ENCODE measurements around the gene PTPRQ.
"Not testable (repeated sequence)": the region's sequence is repeated elsewhere in the genome, so short reads cannot be mapped to it uniquely, and the experiment has no call there.

PTPRQ gene

DNA sequence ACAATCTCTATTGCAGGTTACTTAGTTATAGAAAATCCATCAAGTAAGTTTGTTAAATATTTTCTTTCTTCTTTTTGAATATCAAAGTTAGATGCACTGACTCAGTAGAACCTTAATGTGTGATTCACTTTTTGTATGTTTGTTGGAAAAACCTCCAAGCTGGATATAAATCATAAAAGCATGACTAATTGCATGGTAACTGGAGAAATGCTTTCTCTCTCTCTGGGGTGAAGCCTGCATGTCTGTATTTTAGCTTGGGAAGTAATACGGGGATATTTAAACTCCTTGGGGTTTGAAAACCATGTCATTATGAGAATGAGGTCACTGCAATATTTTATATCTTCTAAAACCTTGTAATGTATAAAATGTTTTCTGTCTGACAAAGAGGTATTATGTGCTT lies 204.8 kb downstream of the PTPRQ start:
- no peak for DNase-seq

DNA sequence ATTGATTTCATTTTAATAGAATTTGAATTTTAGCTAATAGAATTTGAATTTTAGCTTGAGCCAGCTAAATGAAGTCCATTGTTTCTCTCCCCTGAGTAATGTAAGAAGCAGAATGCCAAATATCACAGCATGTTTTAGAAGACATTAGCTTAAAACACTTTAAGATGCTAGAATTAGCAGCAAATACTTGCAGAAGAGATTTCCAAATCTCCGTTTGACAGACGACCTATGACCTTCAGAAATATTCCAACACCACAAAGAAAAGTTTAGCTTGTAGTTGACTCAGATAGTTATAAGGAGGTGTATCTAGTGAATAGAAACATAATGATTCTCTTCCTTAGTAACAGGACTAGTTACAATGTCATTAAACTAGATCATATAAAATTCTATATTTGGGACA lies 211.7 kb downstream of the PTPRQ start:
- DNase-seq, result no peak

DNA sequence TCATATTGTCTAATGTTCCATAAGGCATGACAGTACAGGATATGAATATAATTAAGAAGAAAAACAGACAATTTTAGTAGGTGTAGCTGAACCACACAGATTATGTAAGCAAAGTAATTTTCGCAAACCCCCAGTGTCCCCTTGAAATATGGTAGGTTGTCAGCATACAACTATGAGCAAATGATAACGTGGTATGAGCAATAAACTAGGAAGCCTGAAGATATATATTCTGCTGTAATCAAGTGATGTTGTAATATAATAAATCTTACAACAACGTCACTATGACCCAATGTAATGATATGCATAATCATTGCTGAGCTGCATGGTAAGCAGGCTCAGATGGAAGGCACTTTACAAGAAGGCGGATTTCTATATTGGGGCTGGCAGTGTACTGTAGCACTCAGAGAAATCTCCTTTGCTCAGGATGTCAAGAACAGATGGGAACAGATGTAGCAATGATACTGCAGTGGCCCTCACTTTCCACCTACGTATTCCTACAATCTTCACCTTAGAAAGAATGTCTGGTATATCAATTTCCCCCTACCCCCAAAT lies 215.6 kb downstream of the PTPRQ start:
- DNase-seq, result no peak

DNA sequence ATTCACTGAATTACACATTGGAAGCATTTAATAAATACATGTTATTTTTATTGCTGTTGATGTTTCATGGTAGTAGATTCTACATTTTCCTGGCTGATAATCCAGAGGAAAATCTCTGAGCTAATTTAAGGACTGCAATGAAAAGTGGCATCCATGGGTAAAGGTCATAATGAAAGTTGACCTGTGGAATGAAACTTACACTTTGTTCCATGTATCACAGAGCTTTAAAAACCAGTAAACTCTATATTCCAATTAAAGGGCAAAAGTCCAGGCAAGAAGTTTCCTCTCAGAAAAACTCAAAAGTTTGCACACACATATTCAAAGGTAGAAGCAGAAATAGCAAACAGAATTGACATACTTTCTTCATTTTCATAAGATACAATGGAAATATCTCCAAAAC lies 218.6 kb downstream of the PTPRQ start:
- DNase-seq, result no peak

DNA sequence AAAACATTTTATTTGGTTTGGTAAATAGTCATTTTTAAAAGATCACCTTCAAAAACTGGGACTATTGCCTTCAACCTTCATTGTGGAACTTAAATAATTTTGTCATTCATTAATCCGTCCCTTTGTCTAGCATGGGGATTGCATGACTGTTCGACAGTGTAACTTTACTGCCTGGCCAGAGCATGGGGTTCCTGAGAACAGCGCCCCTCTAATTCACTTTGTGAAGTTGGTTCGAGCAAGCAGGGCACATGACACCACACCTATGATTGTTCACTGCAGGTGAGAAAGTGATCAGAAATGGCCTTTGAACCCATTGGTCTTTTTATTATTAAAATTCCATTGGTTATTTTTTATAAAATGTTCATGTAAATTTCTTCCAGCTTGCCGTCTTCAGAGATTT lies 226.2 kb downstream of the PTPRQ start:
- DNase-seq, result no peak

DNA sequence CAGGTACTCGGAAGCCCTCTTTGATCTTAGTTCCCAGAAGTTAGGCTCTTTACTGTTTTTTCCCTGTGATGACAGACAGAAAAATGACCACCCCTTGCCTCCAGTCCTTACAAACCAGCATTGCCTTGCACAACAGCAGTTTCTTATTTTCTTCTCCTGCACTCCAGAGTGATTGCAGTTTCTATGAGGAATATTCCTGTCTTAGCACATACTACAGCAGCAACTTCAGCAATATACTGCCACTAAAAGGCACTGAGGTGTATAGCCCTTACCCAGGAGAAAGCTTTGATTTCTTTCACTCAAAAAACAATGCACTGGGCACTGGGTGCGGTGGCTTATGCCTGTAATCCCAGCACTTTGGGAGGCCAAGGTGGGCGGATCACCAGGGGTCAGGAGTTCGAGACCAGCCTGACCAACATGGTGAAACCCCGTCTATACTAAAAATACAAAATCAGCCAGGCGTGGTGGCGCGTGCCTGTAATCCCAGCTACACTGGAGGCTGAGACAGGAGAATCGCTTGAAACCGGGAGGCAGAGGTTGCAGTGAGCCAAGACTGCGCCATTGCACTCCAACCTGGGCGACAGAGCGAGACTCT lies 232.1 kb downstream of the PTPRQ start:
- DNase-seq, result not testable (repeated sequence)

DNA sequence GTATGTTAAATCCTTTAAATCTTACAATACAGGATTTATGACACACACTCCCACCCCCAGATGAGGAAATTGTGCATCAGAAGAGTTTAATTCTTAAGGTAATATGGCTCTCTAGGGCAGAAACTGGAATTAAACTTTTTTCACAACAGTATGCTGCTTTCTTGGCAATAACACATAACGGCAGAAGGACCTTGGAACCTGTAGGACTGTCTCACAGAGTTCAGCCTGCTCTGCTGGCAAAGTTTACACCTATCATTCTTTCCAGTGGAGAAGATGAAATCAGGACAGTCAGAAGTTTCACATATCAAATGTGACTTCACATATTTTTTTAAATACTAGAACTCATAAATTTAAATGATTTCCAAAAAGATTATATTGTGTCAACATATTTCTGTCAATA lies 232.8 kb downstream of the PTPRQ start:
- DNase-seq, result no peak

DNA sequence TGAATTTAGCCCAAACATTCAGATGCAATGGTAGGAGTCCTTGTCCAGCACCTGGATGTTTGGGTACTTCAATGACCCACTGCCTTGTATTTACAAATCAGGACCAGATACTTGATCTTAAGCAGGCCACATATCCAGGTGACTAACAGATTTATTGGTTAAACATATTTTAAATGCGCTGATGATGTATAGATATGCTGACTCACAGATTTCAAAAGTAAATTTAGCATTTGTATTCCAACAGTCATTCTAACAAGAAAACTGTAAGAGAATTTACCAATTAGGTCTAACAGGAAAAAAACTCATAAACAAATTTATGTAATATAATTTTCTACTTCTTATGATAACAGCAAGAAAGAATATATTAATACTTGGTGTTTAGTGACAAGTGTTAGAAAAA lies 234.0 kb downstream of the PTPRQ start:
- no peak for DNase-seq

DNA sequence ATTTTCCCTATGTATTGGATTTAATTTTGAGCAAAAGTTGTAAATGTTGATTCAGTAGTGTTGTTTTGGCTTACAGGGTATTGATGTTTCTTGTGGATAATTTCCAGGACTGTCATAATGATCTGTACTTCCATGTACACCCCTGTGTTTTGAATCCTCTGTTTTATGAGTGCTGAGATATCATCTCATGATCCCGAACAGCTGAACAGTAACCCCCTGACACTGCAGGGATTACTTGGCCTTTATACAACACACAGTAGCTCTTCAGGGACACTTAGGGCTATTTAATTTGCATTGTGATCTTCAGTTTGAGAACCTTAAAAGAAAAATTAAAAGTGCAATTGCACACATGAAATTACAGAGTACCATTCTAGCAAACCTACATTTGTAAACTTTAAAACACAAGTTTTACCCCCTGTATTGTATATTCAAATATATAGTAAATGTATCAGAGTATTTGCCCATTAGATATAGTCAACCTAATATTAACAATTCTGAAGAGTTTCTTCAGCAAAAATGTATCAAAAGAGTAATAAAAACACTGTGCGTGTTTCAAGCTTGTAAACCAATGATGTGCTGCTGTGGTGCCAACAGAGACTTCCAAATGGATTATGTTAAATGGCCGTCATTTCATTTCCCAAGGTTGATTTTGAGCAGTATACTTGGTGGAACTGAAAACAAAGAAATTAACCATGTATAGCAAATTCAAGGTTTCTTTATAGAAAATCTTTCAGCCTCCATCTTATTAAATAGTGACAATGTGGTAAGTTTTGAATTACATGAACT lies 235.5 kb downstream of the PTPRQ start:
- no peak for DNase-seq

DNA sequence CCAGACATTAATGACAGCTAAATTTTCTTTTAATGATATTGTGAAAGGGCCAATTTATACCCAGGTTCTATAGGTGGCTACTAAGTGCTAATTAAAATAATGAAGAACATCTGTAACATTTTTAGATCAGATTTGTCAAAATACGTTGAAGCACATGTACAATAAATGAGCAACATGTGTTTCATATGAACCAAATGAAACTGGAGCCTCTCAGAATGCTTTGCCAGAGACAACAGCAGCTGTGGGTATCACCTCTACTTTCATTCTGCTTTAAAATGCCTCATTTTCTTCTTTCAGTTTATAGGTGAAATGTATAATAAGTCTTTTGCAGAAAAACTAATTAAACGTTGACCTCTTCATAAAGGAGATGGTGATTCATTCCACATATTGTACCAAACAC lies 237.3 kb downstream of the PTPRQ start:
- no peak for DNase-seq

DNA sequence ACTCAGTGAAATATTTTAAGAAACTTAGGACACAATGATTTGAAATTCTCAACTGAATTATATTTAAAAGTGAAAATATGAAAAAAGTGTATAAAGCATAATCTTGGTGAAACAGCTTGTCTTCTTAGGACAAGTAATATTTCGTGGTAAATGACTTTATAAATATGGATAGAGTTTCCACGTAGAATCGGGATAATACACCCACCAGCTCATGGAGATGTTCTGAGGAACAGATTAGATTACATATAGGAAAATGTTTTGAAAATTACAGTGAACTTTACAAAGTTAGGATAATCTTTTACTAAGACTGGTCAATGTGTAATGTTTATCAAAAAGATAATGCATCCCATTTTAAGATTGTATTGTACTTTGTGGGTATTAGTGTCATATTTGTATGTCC lies 237.8 kb downstream of the PTPRQ start:
- no peak for DNase-seq

DNA sequence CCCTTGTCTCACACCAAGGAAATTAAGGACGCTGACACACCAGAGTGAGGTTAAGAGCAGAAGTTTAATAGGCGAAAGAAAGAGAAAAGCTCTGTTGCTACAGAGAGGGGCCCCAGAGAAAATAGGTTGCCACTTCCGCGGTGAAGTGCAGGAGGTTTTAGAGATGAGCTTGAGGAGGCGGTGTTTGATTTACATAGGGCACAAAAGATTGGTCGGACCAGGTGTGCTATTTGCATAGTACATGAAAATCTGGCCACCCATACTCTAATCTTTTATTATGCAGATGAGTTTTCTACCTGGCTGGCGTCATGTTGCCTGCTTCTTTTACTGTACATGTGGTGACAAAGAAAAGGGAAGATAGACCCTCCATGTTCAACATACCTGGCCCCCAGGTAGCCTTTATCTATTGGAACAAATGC lies 240.1 kb downstream of the PTPRQ start:
- DNase-seq, result no peak

DNA sequence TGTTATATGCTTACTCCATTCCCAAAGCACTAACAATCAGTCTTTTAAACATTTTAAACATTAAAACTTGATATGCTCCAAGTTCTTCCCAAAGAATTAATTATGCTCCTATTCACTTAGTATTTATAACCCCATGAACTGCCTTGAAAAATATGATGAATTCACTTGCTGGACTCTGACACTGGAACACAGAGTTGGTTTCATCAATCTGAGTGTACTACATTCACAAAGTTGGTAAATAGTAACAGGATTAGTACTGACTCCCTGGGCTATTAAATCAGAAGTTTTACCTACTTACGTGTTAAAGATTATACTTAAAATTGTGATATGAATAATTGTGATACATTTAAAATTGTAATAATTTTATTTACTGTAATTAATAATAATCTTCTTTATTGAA lies 246.1 kb downstream of the PTPRQ start:
- no peak for DNase-seq

DNA sequence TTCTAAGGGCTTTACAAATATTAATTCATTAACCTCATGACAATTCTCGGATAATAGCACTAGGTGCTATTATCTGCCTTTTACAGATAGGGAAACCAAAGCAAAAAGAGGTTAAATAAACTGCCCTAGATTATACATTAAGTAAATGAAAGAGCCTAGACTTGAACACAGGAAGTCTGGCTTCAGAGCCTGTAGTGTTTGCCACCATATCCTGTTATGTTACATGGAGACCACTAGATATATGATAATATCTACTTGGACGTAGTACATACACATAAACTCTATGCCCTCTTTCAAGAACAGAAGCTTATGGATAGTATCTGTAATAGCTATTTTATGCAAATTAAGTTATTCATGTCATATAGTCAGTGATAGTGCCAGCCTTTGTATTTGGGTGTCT lies 246.5 kb downstream of the PTPRQ start:
- no peak for DNase-seq

DNA sequence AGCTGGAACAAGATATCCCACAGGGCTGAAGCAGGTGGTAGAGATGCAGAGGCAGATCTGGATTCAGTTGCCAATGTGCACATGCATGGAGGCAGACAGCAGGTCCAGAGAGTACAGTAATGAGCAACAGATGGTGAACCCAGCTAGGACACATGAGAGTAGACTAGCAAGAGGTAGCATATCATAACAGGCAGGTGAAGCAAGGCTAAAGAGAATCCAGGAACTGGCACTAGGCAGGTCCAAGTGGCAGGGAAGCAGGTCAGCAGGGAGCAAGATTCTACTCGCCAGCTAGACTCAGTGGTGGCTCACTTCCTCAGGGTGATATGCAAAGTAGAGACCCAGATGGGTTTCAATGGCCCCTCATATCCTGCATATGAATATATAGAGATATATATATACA lies 248.1 kb downstream of the PTPRQ start:
- DNase-seq, result no peak

DNA sequence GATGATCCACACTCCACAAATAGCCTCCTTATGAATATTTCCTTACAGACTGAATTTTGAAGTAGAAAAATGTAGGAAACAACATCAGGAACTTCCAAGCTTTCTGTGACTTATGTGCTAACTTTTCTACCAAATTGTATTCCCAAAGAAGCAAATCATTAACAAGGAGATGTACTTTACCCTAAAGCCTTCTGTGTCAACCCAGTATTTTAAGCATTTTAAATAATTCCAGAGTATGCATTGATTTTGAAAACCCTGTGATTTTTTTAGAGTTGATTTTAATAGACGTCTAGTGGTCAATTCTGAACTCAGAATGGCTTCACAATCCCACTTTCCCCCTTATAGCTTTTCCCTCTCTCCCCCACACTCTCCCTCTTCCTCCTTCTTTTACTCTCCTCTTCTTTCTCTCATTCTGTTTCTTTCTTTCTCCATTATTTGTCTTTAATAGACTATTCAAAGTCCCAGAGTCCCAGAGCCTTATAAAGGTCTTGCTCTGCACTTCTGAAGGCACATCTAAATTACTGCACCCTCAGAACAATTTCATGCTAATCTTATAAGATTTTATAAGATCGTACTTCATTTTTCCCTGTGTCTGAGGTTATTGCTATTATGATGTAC lies 253.3 kb downstream of the PTPRQ start:
- DNase-seq, result no peak

DNA sequence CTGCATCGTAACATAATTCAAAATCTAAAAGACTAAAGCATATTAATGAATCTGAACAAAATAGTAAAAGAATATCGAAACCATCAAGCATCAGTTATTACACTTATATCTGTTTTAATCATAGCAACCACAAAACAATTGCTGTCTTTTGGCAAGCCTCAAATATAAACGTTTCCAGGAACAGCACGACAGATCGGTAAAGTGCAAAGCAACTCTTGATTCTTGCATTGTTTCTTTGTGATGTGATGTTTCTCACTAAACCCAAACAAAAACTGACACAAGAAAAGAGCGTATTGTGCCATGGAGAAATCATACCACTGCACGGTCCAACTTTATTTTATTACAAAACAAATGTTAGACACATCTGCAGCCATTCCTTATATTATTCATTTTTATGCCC lies 254.2 kb downstream of the PTPRQ start:
- DNase-seq, result no peak

DNA sequence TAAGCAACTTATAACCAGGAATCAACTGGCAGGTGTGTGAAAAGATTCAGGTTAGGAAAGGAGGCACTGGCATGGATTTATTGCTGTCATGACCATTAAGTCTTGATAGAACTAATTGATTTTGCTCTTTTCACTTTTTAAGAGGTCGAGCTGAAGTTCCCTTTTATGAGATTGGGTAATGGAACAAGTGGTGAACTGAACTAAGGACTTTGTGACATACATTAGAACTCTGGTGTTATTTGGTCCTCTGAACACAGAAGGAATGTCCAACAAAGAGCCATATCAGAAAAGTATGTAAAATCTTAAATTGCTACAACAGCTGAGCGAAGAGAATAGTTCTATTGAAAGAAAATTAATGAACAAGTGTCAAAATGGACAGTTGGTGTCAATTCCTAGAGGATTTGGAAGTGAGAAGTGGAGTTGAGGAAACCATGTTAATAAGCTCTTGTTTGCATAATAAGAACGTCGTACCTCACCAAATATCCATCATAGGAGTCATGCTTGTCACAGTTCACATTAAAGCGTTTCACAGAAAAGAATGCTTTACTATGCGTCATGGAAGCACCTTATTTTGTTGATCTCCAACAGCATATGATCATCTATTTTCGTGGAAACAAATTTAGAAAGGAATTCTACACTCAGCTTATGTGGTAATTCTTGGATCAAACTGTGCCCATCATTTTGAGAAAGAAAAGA lies 255.0 kb downstream of the PTPRQ start:
- no peak for DNase-seq

DNA sequence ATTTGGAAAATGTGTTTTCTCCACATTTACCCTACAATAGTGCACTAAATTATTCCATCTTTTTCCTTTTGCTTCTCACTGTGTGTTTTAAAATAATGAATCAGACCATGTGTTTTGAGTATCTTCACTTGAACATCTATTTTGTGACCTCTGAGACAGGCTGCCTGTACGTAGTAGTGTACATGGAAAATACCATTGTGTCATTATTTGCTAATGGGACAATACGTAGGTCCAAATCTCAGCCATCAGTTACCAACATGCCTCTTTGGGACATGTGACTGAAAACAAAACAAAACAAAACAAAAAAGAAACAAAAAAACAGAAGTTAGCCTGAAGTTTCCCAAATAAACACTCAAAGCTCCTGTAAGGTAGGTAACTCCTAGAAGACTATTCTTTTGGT lies 256.3 kb downstream of the PTPRQ start:
- DNase-seq, result no peak

DNA sequence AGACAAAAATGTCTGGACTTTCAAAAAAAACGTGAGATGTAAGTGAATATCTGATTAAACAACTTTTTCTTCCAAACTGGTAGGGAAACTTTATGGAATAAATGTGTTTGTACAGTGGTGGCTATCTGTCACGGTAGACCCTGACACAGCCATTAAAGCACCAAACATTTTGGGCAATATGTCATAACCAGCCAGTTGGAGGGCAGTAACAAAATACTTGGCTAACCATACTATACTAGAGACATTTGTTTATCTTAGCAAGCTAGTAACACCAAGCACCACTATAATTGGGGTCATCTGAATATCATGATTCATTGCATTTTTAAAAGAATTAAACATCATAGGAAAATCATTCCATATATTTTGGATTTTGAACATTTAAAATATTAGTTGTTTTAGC lies 257.4 kb downstream of the PTPRQ start:
- no peak for DNase-seq

DNA sequence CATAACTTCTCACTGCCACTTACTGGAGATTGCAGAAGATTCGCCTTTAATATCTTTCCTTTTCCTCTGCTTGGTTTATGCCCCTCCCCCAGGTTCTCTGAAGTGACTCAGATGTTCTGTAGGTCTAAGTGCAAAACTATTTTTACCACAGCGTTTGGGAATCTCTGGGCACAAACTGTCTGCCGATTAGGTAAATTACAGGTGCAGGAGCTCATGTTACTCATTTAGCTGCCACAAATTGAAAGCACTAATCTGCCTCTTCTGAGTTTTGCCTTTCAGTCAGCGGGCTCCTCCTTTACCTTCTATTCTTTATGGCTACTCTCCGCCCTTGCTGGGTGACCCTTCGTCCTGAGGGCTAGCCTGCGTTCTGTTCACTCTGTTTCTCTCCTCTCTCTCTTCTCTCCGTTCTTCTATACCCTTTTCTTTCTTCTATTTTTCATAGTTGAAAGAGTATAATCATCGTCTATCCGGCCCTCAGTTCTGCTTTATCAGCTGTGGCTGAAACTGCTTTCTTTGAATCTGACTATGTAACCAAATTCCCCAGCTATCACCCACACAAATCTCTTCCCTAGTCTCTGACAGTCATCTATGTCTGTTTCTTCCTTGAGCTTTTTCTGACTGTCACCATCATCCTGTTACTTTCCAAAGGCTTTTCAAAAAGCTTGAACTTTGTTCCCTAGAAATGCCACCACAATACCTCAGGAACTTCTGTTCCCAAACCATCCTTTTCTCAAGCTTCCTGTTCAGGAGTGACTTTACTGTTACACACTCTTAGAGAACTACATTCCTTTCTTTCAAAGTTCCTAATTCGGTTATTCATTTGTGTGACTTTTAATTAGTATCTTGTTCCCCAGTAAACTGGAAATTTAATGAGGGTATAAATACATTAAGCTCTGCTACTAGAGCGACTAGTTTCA lies 259.1 kb downstream of the PTPRQ start:
- no peak for DNase-seq

DNA sequence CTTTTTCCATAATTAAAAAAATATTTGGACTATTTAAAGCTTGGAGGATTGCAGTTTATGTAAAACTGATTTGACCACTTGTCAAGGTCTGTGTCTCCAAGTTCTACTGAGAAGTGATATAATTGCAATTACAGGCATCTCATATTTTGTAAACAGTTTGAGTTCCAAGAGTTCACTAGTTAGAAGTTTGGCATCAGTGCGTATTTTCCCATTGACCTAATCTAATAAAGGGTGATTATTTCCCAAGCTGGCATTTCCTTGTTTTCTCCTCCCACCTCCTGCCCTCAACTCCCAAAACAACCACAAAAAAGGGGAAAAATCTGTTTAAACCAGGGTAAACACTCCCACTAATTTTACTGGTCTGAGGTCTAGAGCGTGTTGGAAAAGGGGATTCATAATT lies 260.4 kb downstream of the PTPRQ start:
- no peak for DNase-seq
